AG04450 (cell line): ENCODE measurements around the gene TRIM29. TPM values are rescaled to one million over a fixed set of nuclear protein-coding genes. Genes with fewer than 3 reads are reported as not detected.

Experiments used
- CTCF ChIA-PET: fragments of 300-600, 350-600 bp; formaldehyde crosslinking; extraction: SDS; loops from one replicate; lab custom pipeline; 2022; ENCODE audit warnings: antibody characterized with exemption, inconsistent platforms; lab: Charles Lee
- POLR2A ChIA-PET: fragments of 350-600 bp; formaldehyde crosslinking; extraction: SDS; loops from one replicate; lab custom pipeline; 2021; ENCODE audit warnings: antibody characterized with exemption, inconsistent platforms; lab: Yijun Ruan, JAX
- DNase-seq: peaks from one replicate; pipeline ENCODE4 v3.0.0-alpha.2; 2011; ENCODE audit warnings: low read depth, low spot score
- H3K27ac ChIP-seq: one replicate; pipeline ENCODE4 v1.5.1; 2012; ENCODE audit warnings: low read depth, low read length, control low read depth
- H3K27me3 ChIP-seq: one replicate; pipeline ENCODE4 v1.6.0; 2012; ENCODE audit warnings: low read length; ENCODE audit not compliant: control insufficient read depth, insufficient read depth
- H3K4me3 ChIP-seq: 2 replicates; pipeline ENCODE4 v1.5.1; 2011; ENCODE audit warnings: mild to moderate bottlenecking, low read depth, low read length, control low read depth
- H3K9me3 ChIP-seq: 2 replicates; pipeline ENCODE4 v1.5.1; 2012; ENCODE audit warnings: low read length; ENCODE audit not compliant: control insufficient read depth, insufficient read depth
- polyA minus RNA-seq: library from RNA; depleted of rRNA, polyadenylated mRNA; stranded (reverse); fragments of >200 nt; gene quantifications from 2 replicates; pipeline ENCODE4 v1.2.3, GENCODE V29; 2011; rRNA and poly(A)+ RNA removed
- polyA plus RNA-seq: library from polyadenylated mRNA; depleted of rRNA; stranded (reverse); fragments of >200 nt; gene quantifications from 2 replicates; pipeline ENCODE4 v1.2.3, GENCODE V29; 2011; rRNA removed
- TF ChIP-seq, protein P1 (sequence below): IDR thresholded peaks from 2 replicates; pipeline ENCODE4 v1.5.1; 2011; ENCODE audit warnings: low read depth, low read length, control low read depth, inconsistent platforms

TRIM29 gene, protein sequence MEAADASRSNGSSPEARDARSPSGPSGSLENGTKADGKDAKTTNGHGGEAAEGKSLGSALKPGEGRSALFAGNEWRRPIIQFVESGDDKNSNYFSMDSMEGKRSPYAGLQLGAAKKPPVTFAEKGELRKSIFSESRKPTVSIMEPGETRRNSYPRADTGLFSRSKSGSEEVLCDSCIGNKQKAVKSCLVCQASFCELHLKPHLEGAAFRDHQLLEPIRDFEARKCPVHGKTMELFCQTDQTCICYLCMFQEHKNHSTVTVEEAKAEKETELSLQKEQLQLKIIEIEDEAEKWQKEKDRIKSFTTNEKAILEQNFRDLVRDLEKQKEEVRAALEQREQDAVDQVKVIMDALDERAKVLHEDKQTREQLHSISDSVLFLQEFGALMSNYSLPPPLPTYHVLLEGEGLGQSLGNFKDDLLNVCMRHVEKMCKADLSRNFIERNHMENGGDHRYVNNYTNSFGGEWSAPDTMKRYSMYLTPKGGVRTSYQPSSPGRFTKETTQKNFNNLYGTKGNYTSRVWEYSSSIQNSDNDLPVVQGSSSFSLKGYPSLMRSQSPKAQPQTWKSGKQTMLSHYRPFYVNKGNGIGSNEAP
- polyA plus RNA-seq (0.07 TPM in 1 of 2 replicates, not detected in the other), polyA minus RNA-seq (not detected in 2 replicates)

DNA sequence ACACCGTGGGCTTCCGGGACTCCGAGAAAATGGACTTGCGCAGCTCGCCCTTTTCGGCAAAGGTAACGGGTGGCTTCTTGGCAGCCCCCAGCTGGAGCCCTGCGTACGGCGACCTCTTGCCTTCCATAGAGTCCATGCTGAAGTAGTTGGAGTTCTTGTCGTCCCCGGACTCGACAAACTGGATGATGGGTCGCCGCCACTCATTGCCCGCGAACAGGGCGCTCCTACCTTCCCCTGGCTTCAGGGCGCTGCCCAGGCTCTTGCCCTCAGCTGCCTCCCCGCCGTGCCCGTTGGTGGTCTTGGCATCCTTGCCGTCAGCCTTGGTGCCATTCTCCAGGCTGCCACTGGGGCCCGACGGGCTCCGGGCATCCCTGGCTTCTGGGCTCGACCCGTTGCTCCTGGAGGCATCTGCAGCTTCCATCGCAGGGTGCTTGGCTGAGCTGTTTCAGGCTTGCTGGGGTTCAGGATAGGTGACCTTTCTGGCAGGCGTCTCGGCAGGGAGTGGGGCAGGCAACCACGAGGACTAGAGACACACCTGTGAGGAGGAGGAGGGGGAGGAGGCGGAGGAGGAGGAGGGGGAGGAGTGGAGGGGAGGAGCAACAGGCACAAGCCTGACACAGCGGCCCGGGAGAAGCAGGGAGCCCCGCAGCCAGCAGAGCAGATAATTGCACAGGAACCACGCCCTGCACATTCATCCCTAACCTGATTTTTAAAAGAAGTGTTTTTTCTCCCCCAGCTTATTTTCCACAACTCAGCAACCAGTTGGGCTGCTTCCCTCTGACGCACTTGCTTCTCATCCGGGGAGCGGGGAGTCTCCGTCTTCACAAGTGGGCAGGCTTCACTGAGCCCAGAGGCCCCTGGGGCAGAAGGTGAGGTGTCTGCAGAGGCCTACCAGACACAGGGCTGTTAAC lies at the start of gene TRIM29:
Gene TRIM29, minus strand, starts transcription at position 503 of the 911 bp plus-strand sequence. Its CDS starts 82 bp downstream, at position 421.
- POLR2A ChIA-PET: no interaction called here

DNA sequence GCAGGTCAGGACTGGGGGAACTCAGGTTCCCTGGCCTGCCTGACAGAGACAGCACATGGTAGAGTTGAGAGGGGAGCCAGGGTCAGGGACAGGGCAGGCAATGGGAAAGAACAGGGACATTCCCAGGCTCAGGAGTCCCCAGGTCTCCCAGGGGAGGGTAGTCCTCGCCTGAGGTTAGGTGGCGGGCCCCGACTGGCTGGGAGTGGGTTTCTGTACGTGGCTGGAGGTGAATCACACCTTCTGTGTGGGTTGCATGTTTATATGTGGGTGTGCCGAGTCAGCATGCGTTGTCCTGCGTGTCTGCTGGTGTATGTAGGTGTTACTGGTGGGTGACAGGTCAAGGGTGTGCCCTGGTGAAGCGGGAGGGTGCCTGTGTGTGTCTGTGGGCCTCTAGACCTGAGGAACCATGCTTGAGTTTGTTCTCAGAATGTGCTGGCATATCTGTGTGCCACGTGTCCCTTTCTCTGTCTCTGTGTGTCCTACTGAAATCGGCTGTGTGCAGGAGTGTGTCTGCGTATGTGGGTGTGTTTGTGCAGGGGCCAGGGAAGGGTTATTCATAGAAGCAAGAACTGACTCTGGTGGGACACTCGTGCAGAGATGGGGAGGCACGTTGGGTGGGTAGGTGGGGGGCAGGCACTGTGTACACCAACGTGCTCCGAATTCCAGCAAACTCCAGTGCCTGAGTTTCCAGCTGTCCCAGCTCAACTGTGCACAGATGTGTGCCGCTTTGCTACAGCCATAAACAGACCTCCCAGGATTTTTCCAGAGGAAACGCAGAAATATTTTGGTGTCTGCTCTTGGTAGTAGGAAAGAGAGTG lies 49.1 kb upstream of the TRIM29 start:
- TF ChIP-seq, protein P1, sequence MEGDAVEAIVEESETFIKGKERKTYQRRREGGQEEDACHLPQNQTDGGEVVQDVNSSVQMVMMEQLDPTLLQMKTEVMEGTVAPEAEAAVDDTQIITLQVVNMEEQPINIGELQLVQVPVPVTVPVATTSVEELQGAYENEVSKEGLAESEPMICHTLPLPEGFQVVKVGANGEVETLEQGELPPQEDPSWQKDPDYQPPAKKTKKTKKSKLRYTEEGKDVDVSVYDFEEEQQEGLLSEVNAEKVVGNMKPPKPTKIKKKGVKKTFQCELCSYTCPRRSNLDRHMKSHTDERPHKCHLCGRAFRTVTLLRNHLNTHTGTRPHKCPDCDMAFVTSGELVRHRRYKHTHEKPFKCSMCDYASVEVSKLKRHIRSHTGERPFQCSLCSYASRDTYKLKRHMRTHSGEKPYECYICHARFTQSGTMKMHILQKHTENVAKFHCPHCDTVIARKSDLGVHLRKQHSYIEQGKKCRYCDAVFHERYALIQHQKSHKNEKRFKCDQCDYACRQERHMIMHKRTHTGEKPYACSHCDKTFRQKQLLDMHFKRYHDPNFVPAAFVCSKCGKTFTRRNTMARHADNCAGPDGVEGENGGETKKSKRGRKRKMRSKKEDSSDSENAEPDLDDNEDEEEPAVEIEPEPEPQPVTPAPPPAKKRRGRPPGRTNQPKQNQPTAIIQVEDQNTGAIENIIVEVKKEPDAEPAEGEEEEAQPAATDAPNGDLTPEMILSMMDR: no peak
- ChIA-PET POLR2A (no interaction called here), CTCF (interaction anchor here (1.0 to 2.5 kb wide), 4 partner anchors 15 to 116 kb away, joined by 3 to 9 read pairs (median 5); no protein-coding TSS in a partner anchor)
- Histone ChIP-seq H3K4me3 (no peak overlapping the region), H3K27ac (no peak overlapping the region), H3K9me3 (no peaks in the 10 kb centered on the region), H3K27me3 (peaks cover 9% of the 10 kb centered on the region)
- DNase-seq: no peak

More for the DNA sequence above, at the start of gene TRIM29:
- no peak for DNase-seq
- H3K4me3 ChIP-seq: no peak within 1 kb of the TSS
- H3K9me3 ChIP-seq: no peaks in the 10 kb centered on the region; the same call in 1 of the 2 replicates
- no peak within 1 kb of the TSS for H3K27ac ChIP-seq
- H3K27me3 ChIP-seq: peaks cover 44% of the 10 kb centered on the region
- CTCF ChIA-PET: no interaction called here
- TF ChIP-seq, protein P1: no peak

DNA sequence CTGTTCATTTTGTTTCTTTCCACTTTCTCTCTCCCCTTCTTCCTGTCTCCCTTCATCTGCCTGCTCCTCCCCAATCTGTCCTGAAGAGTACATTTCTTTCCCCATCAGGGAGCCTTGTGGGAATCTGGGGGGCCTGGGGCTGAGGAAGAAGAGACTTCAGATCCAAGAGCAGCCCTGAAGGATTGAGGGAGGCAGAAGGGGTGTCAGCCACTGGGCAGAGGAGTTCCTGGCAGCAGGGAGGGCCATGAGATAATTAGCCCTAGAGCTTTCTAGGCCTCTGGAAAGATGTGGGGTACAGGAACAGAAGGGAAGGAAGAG lies 48.5 kb upstream of the TRIM29 start:
- TF ChIP-seq, protein P1: no peak
- no peaks in the 10 kb centered on the region for H3K9me3 ChIP-seq
- no peak overlapping the region for H3K4me3 ChIP-seq
- ChIA-PET POLR2A (no interaction called here), CTCF (interaction anchor here (1.2 to 2.5 kb wide), 2 partner anchors 18 to 116 kb away, joined by 3 to 9 read pairs; no protein-coding TSS in a partner anchor)
- DNase-seq: no peak
- H3K27ac ChIP-seq: peak overlapping the region; percentile 31
- H3K27me3 ChIP-seq: peaks cover 8% of the 10 kb centered on the region

DNA sequence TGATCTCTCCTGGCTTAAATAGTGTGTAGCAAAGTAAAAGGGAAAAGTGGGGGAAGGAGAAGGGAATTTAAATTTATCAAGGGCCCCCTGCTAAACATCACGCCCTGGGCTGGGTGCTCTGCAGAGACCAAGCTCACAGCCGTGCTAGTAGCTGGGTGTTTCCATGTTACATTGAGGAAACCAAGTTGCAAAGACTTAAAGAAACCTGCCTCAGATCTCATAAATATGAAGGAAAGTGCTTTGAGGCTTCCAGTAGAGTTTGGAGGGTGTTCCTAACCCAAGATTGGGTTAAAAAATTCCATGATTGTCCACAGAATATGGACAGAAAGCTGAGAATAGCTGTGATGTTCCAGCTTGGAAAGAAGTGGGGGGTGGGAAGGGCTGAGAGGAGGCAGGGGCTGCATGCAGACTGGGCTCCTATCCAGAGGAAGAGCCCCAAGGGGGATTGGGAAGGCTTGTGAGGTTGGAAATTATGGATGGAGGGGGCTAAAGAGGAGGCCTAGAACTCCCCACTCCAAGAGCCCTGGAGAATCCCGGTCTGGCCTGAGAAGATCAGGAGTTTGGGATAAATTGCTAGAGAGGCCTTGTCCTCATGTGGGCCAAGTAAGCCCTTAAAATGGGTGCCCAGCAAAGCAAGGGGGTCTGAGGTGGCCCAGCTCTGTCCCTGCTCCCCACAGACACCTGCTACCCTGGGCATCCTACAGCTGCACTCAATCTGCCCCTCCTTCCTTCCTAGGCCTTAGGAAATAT lies 48.0 kb upstream of the TRIM29 start:
- peak overlapping the region; percentile 31 for H3K27ac ChIP-seq
- DNase-seq: no peak
- CTCF ChIA-PET: interaction anchor here (0.6 to 2.5 kb wide), 5 partner anchors 14 to 401 kb away, joined by 3 to 9 read pairs (median 3); no protein-coding TSS in a partner anchor
- POLR2A ChIA-PET: no interaction called here
- TF ChIP-seq, protein P1: no peak
- no peaks in the 10 kb centered on the region for H3K9me3 ChIP-seq
- H3K27me3 ChIP-seq: peaks cover 5% of the 10 kb centered on the region
- no peak overlapping the region for H3K4me3 ChIP-seq
